GM18505 (cell line): ENCODE results near the gene MFAP2.

ENCODE experiments used
- ATAC-seq: cut with Tn5 transposase; IDR thresholded peaks from one replicate; pipeline ENCODE4 v1.9.1; 2021; ENCODE audit not compliant: unreplicated experiment
- POLR2A ChIP-seq: IDR thresholded peaks from 4 replicates; pipeline ENCODE4 v1.6.1; 2011; ENCODE audit warnings: borderline replicate concordance; ENCODE audit not compliant: insufficient read depth, insufficient read length; ENCODE audit errors: extremely low read depth

Gene MFAP2, protein sequence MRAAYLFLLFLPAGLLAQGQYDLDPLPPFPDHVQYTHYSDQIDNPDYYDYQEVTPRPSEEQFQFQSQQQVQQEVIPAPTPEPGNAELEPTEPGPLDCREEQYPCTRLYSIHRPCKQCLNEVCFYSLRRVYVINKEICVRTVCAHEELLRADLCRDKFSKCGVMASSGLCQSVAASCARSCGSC

DNA sequence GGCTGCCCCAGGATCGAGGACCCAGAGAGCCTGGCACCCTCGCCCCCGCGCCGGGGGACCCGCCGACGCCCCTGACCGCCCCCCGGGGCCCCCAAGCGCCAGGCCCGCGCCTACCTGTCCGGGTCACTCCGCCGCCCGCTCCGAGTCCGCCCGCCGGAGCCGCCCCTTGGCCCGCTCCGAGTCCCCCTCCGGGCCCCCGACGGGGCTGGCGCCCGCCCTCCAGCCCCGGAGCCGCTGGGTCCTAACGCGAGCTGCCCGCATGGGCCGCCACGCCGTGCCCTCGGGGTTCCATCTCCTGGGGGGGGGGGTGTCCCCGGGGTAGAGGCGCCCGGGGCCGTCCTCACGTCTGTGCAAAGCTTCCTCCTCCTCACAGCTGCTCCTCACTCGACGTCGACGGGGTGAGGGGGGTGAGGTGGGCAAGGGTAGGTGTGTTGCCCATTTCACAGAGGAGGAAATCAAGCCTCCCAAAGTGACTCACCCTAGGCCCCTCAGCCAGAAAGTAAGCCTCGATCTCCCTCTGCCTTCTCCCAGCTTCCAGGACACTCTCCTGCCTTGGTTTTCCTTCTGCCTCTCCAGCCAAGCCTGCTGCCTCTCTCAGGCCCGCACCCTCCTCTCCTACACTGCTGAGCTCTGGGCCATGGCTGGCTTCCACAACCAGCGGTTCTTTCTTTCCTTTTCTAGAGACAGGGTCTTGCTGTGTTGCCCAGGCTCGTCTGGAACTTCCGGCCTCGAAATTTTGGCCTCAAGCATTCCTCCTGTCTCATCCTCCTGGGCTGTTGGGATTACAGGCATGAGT, at the start of gene MFAP2:
Gene MFAP2 (minus strand): TSS at position 148 of the 796 bp plus-strand sequence. CDS start 2,347 bp downstream, outside the sequence.
- no peak for TF ChIP-seq POLR2A
- ATAC-seq, result no peak

DNA sequence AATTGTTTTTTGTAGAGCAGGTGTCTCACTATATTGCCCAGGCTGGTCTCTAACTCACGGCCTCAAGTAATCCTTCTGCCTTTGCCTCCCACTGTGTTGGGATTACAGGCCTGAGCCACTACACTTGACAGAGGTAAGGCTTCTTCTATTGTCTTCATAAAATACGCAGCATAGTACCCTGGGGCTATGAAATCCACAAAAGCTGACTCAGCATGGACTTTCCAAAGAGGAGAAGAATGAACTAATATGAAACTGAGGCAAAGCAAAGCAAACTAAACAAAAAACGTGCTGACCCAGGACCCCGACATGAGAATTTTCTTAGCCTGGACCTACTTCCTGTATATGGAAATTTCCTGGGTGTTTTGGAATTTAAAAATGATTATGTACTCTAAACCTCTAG, 49.8 kb upstream of the MFAP2 start:
- no peak for ATAC-seq
- TF ChIP-seq POLR2A, result no peak

DNA sequence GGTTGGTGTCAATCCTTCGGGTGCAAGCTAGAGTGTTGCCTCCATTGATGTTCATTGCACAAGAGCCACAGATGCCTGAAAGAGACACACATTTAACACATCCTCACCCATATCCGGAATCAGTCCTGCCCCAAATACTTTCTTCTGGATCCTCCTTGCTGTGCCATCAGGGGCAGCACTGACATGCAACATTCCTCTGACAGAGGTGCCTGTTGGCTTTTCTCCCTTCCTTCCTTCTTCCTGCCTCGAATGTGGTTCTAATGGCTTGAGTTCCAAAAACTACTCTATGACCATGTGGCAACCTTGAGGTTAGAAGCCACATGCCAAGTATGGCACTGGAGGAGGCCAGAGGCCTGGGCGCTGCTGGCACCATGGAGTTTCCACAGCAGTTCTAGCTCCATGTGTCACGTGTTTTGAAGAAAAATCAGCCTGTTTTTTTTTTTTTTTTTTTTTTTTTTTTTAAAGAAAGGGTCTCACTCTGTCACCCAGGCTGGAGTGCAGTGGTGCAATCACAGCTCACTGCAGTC, 48.3 kb upstream of the MFAP2 start:
- no peak for TF ChIP-seq POLR2A
- no peak for ATAC-seq

DNA sequence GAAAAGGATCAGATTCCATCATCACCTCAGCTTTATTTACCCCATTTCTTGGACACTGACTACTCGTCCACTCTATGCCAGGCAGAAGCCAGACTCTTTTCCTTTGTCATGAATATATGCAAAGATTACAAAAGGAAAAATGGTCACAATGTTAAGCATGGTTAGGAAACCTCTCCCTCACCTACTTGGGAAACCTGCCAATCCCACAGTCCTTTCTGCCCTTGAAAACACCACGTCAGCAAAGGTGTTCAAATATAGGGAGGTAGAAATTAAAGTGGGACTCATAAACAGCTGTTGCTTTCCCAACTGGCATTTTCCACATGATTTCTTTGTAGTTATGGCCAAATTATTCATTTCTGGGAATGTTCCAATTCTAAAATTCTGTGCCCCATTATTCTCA, 47.5 kb upstream of the MFAP2 start:
- no peak for ATAC-seq
- no peak for TF ChIP-seq POLR2A

DNA sequence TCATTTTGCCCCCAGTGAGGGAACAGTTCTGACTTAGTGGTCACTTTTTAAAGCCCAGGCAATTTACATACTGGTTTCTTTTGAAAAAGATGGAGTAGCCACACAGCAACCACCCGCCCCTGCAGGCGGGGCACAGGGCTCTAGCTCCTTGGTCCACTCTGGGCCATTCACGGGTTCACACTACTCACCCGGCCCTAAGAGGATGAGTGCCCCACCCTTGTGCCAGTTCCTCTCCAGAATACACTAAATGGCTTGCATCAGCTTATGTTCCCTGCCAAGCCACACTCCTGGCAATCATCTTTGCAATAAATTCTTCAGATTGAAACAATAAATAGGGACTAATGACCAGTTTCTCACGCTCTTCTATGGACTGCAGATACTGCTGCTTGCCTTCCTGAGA, 47.0 kb upstream of the MFAP2 start:
- no peak for TF ChIP-seq POLR2A
- ATAC-seq, result no peak

DNA sequence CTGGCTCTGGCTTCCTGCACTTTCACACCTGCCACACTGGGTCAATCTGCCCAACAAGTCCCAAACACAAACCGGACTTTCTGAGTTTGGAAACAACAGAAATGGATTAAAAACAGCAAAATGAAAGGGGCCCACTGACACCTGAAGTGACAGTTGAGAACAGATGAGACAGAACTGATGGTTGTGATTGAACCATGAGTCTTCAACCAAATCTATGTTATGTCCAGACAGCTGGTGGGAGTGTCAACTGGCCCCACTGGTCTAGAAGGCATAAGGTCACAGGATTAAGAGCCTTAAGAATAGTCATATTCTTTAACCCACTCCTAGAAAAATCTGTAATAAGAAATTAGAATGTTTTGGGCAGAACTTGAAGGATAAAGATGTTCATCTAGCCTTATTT, 44.3 kb upstream of the MFAP2 start:
- no peak for TF ChIP-seq POLR2A
- no peak for ATAC-seq

DNA sequence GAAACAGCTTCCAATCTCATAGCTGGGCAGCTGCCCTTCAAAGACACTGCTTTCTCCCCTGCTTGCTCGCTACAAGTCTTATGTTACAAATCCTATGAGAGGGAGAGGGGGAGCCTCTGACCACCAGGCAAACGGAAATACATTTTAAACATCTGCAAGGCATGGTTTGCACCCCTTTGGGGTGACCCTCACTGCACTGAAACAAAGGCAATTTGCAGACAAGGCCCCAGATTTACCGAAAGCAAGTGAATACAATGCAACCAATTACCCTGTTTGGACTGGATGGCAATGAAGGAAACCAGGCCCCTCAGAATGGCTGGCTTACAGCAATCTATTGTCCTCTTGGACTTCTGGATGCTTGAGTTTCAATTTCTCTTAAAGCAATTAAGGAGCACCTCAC, 43.2 kb upstream of the MFAP2 start:
- ATAC-seq, result no peak
- TF ChIP-seq POLR2A, result no peak

DNA sequence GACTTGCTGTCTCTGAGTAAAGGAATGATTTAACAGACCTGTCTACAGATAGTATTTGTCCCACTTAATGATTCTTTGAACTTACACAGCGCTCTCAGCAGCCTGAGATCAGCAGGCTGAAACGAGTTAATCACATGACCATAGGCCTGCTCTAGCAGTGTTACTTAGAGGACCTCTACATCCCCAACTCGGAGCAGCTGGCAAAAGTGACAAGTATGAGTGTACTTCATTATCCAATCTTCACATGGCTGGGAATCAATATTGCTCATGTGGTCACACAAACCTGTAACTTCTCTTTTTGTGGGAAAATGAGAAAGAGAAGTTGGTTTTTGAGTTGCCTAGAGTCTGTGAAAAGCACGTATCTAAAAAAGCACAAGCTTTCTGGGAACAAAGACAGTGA, 42.7 kb upstream of the MFAP2 start:
- no peak for TF ChIP-seq POLR2A

DNA sequence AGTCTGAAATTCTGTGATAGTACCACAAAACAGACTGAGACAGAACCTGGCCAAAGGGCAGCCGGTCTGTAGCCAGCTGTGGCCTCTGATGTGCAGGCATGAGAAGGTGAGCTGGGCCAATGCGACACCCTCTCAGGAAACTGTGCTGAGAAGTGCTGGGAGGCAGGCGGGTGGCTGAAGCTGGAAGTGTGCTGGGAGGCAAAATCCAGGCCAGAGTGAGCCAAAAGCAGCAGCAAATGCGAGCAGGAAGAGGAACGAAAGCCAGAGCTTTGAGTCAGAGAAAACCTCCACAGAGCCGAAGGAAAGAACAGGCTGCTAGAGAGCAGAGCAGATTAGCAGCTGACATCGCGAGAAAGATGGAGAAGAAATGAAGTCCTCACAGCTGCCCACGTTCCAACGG, 41.5 kb upstream of the MFAP2 start:
- ATAC-seq, result no peak
- TF ChIP-seq POLR2A, result no peak

More for the DNA sequence above, 42.7 kb upstream of the MFAP2 start:
- ATAC-seq, result no peak

DNA sequence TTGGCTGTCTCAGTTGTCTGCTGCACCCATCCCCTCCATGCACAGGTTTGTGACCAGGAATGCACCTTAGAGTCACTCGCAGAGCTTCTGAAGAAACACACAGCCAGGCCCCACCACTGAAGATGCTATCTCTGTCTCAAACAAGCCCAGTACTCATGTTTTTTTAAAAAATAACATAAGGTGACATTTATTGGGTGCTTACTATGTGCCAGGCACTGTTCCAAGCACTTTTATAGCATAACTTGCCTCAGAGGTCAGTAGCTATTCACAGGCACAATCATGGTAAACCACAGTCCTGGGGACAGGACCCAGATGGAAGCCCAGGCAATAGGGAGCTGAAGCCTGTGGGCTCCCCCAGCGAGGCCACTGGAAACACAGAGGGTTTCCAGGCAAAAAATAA, 40.1 kb upstream of the MFAP2 start:
- no peak for ATAC-seq
- no peak for TF ChIP-seq POLR2A

DNA sequence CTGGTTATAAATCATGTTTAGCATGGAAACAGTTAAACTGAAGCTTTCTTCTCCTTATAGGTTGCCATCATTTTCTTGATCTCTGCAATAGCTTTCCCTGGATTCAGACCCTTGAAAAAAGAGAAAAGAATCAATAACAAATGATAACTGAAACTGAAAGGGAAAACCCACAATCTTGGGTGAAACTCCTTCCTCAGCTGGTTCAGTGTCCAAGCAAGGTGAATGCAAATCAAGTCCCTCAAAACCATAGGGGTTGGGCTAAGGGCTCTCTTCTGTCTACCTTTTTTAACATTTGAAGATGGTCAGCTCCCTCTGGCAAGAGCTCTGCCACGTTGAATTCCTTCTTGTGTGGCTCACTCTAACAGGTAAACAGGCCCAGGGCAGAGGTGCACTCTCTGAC, 38.4 kb upstream of the MFAP2 start:
- TF ChIP-seq POLR2A, result no peak
- no peak for ATAC-seq

DNA sequence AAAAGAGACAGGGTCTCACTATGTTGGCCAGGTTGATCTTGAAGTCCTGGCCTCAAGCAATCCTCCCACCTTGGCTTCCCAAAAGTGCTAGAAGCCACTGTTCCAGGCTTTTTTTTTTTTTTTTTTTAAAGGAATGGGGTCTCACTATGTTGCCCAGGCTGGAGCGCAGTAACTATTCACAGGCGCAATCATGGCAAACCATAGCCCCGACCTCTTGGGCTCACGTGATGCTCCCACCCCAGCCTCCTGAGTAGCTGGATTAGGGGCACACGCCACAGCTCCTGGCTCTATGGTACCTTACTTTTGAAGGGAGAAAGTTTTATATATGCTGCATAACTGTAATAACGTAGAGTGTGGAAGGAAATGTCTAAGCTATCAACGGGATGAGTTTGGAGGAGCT, 37.0 kb upstream of the MFAP2 start:
- no peak for ATAC-seq
- TF ChIP-seq POLR2A, result no peak

DNA sequence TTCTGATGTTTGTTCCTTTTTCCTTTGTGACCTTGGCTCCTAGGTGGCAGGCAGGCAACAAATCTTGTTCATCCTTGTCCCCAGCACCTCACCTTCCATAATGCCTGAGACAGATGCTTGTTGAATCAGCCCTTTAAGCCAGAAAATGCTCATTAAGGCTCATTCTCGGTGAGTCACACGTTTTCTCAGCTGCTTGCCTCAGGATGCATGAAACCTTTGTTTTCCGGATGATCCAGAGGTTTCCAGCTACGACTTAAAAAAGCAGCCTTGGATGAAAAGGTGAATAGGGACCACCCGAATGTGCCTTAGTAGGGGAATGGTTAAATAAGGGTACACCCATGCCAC, 35.9 kb upstream of the MFAP2 start:
- no peak for ATAC-seq
- TF ChIP-seq POLR2A, result no peak
